Central memory CD8-positive, alpha-beta T cell (primary cell): ENCODE measurements around the gene DPH7.

Experiments
- ATAC-seq: fragments of 150-1000 bp; cut with Tn5 transposase; replicated peaks from 2 replicates; pipeline ENCODE4 v1.10.0; 2022; ENCODE audit warnings: mild to moderate bottlenecking, moderate FRiP score, moderate number of reproducible peaks; ENCODE audit not compliant: poor library complexity, severe bottlenecking; ENCODE audit errors: extremely low read depth
- DNase-seq, 2 donors: peaks; one replicate each; pipeline ENCODE4 v3.0.0; 2021; ENCODE audit warnings: low spot score in 2 of 2
- H3K27ac Mint-ChIP-seq: one replicate; pipeline ENCODE4 v1.8.0; 2022; ENCODE audit warnings: low read depth, mild to moderate bottlenecking, moderate library complexity, mixed read lengths
- H3K27me3 Mint-ChIP-seq: one replicate; pipeline ENCODE4 v1.8.0; 2022; ENCODE audit warnings: mixed read lengths
- H3K36me3 Mint-ChIP-seq: one replicate; pipeline ENCODE4 v1.8.0; 2022; ENCODE audit warnings: mild to moderate bottlenecking, moderate library complexity, mixed read lengths; ENCODE audit not compliant: insufficient read depth
- H3K4me1 Mint-ChIP-seq: one replicate; pipeline ENCODE4 v1.8.0; 2022; ENCODE audit warnings: mixed read lengths
- H3K4me3 Mint-ChIP-seq: one replicate; pipeline ENCODE4 v1.8.0; 2022; ENCODE audit warnings: mild to moderate bottlenecking, moderate library complexity, mixed read lengths
- H3K9me3 Mint-ChIP-seq: one replicate; pipeline ENCODE4 v1.8.0; 2022; ENCODE audit warnings: mixed read lengths

Gene DPH7

DNA sequence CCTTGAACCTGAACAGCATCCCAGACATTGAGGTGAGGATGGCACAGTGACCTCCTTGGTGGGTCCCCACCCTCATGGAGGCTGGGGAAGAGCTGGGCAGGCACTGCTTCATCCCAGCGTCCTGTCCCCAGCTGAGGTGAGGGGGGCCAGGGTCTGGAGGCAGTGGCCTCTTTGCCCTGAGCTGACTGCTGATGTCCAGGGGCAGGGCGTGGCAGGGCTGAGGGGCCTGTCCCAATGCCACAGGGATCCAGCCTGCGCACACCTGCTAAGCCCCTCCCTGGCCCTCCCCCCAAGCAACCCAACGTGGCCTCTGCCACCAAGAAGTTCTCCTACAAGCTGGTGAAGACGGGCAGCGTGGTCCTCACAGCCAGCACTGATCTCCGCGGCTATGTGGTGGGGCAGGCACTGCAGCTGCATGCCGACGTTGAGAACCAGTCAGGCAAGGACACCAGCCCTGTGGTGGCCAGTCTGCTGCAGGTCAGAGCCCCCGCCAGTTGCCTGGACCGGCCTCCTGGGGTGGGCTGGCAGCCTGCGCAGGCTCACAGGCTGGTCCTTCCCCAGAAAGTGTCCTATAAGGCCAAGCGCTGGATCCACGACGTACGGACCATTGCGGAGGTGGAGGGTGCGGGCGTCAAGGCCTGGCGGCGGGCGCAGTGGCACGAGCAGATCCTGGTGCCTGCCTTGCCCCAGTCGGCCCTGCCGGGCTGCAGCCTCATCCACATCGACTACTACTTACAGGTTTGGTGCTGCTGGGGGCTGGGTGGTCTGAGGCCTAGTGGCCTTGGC is 35.2 kb upstream of the DPH7 start:
- H3K4me3 Mint-ChIP-seq: no peak overlapping the region
- H3K9me3 Mint-ChIP-seq: no peaks in the 10 kb centered on the region
- peak overlapping the region; percentile 22 for H3K27ac Mint-ChIP-seq
- no peaks in the 10 kb centered on the region for H3K27me3 Mint-ChIP-seq
- peaks cover 22% of the 10 kb centered on the region for H3K4me1 Mint-ChIP-seq
- DNase-seq (no peak), ATAC-seq (no peak)
- peaks cover 26% of the 10 kb centered on the region for H3K36me3 Mint-ChIP-seq

DNA sequence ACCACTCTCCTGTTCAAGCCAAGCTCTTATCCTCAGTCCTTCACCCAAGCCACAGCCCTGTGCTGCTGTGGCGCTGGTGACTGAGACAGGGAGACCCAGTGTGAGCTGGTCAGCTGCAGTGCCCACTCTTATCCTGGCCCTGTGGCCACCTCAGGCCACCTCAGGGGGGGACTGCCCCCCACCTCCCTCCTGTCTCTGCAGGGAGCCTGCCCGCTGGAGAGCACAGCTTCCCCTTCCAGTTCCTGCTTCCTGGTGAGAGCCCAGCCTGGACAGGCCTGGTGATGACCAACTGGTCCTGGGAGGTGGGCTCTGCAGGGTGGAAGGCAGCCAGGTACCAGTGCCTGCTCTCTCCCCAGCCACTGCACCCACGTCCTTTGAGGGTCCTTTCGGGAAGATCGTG is 34.5 kb upstream of the DPH7 start:
- Mint-ChIP-seq H3K4me3 (no peak overlapping the region), H3K9me3 (no peaks in the 10 kb centered on the region), H3K27ac (peak overlapping the region; percentile 22), H3K36me3 (peaks cover 23% of the 10 kb centered on the region), H3K4me1 (peaks cover 22% of the 10 kb centered on the region), H3K27me3 (no peaks in the 10 kb centered on the region)
- no peak for DNase-seq
- no peak for ATAC-seq

DNA sequence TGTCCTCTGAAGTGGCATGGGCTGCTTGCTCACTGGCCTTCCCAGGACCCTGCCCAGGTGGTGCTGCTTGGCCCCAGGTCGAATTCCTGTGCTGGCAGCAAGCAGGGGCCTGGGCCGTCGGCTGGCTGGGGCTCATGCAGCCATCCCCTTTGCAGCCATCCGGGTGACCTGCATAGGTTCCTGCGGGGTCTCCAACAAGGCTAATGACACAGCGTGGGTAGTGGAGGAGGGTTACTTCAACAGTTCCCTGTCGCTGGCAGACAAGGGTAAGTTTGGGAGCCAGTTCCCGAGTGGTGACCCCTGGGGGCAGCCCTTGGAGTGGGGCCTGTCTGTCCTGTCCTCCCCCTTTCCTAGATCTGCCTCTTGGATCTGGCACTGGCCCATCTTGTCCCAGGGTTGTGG is 34.0 kb upstream of the DPH7 start:
- peak overlapping the region; percentile 22 for H3K27ac Mint-ChIP-seq
- no peak for ATAC-seq
- H3K27me3 Mint-ChIP-seq: no peaks in the 10 kb centered on the region
- DNase-seq: no peak
- no peak overlapping the region for H3K4me3 Mint-ChIP-seq
- H3K36me3 Mint-ChIP-seq: peaks cover 20% of the 10 kb centered on the region
- H3K4me1 Mint-ChIP-seq: peaks cover 18% of the 10 kb centered on the region
- H3K9me3 Mint-ChIP-seq: no peaks in the 10 kb centered on the region

DNA sequence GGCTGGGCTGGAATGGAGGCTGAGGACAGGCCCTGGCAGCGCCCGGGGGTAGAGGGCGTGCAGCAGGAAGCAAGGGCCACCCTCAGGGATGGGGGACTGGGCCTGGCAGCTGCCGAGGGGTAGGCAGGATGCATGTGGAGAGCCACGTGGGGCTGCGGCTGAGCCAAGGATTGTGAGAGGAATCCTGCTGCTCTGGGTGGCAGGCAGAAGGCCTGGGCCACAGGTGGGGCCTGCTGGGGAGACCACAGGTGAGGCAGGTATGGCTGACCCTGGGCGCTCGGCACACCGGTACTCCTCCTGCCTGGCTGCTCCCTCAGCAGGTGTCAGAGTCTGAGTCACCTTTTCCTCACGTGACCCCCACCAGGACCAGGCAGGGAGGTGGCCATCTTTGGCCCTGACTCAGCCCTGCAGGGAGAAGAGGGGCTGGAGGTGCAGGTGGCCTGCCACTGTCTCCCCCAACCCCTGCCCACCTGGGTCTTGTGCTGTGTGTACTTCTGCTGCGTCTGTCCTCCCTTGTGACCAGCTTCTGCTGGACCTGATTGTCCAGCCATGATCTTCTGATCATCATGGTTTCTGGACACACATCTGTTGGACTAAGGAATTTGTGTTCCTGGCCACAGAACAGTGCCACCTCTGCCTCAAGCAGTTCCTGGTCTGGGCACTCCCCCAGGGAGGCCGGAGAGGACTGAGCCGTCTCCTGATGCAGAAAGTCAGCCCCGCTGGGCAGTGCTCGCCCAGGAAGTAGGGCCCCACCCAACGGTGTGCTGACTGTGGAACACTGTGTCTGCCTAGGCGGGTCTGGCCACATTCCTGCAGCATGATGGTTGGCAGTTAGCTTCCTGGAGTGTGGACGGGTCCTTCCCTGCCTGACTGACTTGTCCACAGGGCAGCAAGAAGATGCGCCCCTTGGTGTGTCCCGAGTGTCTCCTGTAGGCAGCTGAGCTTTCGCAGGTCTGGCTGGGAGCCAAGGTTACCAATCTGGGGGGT is 33.2 kb upstream of the DPH7 start:
- H3K4me3 Mint-ChIP-seq: no peak overlapping the region
- H3K9me3 Mint-ChIP-seq: no peaks in the 10 kb centered on the region
- ATAC-seq (no peak), DNase-seq (no peak)
- H3K4me1 Mint-ChIP-seq: peaks cover 18% of the 10 kb centered on the region
- H3K27ac Mint-ChIP-seq: peak overlapping the region; percentile 88
- H3K36me3 Mint-ChIP-seq: peaks cover 18% of the 10 kb centered on the region
- H3K27me3 Mint-ChIP-seq: no peaks in the 10 kb centered on the region

DNA sequence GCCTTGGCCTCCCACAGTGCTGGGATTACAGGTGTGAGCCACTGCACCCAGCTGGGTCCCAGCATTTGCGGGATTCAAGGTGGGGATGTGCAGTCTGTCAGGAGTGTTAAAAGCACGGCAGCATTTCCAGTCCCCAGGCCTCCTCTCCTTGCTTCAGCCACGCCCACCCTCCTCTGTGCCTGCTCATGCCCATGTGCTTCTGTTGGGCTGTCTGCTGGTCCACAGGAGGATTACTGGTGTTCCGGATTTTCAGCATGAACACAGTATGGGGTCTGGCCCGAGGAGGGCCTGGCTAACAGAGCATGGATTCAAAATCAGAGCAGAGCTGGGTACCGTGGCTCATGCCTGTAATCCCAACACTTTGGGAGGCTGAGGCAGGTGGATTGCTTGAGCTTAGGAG is 32.2 kb upstream of the DPH7 start:
- Mint-ChIP-seq H3K27ac (peak overlapping the region; percentile 88), H3K4me3 (no peak overlapping the region), H3K4me1 (peaks cover 24% of the 10 kb centered on the region), H3K9me3 (no peaks in the 10 kb centered on the region), H3K36me3 (peaks cover 14% of the 10 kb centered on the region), H3K27me3 (no peaks in the 10 kb centered on the region)
- ATAC-seq (no peak), DNase-seq (no peak)

DNA sequence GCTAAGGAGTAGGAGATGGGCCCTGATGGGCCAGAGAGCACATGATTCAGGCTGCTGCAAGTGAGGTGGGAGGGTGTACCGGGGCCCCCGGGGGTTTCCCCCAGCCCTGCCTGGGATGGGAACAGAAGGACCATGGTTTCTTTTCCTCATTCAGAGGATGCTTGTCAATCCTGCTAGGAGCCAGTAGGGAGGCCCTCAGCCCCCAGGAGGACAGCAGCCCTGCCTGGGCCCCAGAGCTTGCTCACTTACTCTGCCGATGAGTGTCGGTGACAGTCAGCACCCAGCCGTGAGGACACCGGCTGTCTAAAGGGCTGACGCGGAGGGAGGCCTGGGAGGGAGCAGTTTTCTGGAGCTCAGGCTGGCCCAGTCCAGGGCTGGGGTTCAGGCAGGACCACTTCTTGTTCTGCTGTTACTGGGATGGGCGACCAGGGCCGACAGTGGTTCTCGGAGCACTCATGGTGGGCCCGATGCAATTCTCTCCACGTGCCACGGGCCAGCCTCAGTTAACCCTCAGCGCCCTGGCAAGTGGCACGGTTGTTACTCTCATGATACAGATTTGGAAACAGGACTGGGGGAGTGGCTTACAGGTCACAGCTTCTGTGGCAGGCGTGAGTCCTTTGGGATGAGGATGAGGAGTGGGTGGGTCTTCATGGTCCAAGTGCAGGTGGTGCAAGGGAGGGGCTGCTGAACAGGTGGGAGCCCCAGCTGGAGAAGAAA is 28.6 kb upstream of the DPH7 start:
- Mint-ChIP-seq H3K27ac (no peak overlapping the region), H3K4me3 (peak overlapping the region; percentile 75), H3K9me3 (no peaks in the 10 kb centered on the region), H3K36me3 (peaks cover 7% of the 10 kb centered on the region), H3K27me3 (no peaks in the 10 kb centered on the region), H3K4me1 (peaks cover 25% of the 10 kb centered on the region)
- DNase-seq (no peak), ATAC-seq (no peak)

DNA sequence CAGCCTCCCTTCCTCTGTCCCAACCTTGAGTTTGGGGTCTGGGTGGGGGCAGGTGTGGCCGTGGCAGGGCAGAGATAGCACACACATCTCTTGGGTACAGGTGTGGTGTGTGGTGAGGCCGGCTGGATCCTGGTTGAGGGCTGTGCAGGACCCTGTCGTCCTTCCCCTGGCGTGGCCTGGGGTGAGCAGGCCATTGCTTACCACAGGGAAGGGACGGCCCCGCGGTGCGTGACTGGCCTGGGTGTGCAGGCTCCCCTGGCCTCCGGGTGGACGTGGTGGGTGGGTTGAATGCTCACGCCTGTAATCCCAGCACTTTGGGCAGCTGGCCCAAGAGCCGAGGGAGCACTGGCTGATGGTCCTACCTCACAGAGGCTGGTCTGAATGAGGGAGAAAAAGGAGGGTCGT is 28.0 kb upstream of the DPH7 start:
- DNase-seq: no peak
- Mint-ChIP-seq H3K36me3 (peaks cover 7% of the 10 kb centered on the region), H3K27me3 (no peaks in the 10 kb centered on the region), H3K9me3 (no peaks in the 10 kb centered on the region), H3K4me3 (peak overlapping the region; percentile 75), H3K4me1 (peaks cover 25% of the 10 kb centered on the region), H3K27ac (no peak overlapping the region)
- no peak for ATAC-seq

DNA sequence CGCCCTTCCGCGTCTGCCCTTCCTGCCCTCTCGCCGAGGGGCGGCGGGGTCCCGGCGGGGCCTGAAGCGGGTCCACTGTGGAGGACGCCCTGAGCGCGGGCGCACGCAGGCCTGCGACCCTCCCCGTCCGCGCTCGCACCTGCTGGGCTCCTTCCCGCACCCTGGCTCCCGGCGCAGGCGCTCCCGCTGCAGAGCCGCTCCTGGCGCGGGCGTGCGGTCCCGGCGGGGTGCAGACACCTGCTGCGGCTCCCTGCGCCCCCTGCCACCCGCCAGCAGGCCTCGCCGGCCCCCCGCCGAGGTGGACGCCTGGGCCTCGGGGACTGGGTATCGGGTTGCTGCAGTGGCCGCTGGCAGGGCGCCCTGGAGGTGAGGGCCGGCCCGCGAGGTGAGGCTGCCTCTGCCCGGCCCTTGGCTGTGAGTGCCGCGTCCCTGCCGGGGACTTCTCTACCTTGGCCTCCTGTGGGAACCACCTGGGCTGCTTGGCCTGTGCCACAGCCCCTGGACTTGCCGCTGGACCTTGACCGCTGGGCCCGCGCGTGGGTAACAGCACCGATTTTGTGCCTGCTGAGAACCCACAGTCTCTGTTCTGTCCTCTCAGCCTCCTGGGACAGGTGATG is 27.4 kb upstream of the DPH7 start:
- Mint-ChIP-seq H3K27me3 (no peaks in the 10 kb centered on the region), H3K9me3 (no peaks in the 10 kb centered on the region), H3K4me3 (peak overlapping the region; percentile 75), H3K4me1 (peaks cover 19% of the 10 kb centered on the region), H3K36me3 (peaks cover 3% of the 10 kb centered on the region), H3K27ac (no peak overlapping the region)
- no peak for ATAC-seq
- no peak for DNase-seq

DNA sequence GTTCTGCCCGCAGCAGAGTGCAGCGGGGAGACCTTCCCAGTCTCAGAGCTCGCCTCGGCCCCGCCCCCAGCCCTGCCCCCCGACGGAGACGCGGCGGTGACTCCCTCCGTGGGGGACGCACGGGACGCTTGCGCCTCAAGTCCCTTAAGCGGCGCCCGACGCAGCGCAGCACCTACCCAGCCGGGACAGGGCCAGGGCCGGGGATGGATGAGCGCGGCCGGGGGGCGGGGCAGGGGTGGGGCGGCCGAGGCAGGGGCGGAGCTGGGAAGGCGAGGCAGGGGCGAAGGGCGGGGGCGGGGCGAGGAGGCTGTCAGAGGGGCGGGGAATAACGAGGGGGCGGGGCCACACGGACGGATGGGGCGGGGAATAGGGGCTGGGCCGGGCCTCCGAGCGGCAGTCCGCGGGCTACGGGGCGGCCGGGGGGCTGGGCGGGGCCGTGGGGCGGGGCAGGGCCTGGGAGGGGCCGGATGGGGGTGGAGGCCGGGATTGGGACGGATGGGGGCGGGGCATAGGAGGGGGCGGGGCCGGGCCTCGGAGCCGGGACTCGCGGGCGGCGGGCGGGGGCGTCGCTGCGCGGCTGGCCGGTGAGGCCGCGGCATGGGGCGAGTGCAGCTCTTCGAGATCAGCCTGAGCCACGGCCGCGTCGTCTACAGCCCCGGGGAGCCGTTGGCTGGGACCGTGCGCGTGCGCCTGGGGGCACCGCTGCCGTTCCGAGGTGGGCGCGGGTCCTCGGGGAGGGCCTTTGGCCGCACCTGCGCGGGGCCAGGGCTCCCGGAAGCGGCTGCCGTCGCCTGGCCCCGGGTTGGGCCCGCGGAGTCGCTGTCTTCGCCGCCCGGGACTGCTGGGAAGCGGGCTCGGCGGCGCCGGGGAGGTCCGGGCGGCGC is 26.6 kb upstream of the DPH7 start, which contains the start of gene ARRDC1:
TSS of gene ARRDC1 (plus strand) at position 566 of the 884 bp plus-strand sequence. CDS start at position 598, 32 bp downstream.
- peaks cover 18% of the 10 kb centered on the region for H3K4me1 Mint-ChIP-seq
- H3K4me3 Mint-ChIP-seq: peak within 1 kb of the TSS; percentile 75
- H3K9me3 Mint-ChIP-seq: no peaks in the 10 kb centered on the region
- peak; percentile 67 to 83 for DNase-seq
- H3K27ac Mint-ChIP-seq: no peak within 1 kb of the TSS
- peaks cover under 1% of the 10 kb centered on the region for H3K36me3 Mint-ChIP-seq
- H3K27me3 Mint-ChIP-seq: no peaks in the 10 kb centered on the region
- ATAC-seq: peak; percentile 93

DNA sequence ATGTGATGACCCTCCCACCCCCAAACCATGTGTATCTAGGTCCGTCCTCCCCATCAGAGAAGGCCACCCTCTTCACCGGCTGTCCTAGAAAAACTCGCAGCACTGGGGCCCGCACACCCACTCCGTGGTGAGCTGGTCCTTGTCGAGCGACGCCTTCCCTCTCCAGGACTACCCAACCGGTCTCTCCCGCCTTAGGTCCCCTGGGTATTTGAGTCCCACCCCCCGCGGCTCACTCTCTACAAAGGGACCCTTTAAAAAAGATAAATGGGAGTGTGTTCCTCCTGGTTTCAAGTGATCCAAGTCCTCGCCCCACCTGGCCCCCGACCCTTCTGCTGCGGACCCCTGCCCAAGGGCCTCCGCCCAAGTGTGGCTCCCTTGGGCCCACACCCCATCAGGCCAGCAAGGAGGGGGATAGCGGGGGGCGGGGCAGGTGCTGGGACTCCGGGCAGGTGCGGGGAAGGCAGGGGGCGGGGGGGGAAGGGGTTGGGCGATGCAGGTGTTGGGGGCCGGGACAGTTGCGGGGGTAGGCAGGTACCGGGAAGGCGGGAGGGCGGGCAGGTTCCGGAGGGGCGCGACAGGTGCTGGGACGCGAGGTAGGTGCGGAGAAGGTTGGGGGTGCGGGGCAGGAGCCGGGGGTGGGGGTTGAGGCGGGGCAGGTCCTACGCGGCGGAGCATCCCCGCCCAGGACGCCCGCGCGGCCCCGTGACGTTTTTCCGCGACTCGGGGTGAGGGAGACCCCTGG is 25.8 kb upstream of the DPH7 start:
- H3K4me1 Mint-ChIP-seq: peaks cover 18% of the 10 kb centered on the region
- no peak overlapping the region for H3K27ac Mint-ChIP-seq
- peak overlapping the region; percentile 25 for H3K4me3 Mint-ChIP-seq
- no peak for DNase-seq
- no peak for ATAC-seq
- H3K27me3 Mint-ChIP-seq: no peaks in the 10 kb centered on the region
- H3K9me3 Mint-ChIP-seq: no peaks in the 10 kb centered on the region
- no peaks in the 10 kb centered on the region for H3K36me3 Mint-ChIP-seq

DNA sequence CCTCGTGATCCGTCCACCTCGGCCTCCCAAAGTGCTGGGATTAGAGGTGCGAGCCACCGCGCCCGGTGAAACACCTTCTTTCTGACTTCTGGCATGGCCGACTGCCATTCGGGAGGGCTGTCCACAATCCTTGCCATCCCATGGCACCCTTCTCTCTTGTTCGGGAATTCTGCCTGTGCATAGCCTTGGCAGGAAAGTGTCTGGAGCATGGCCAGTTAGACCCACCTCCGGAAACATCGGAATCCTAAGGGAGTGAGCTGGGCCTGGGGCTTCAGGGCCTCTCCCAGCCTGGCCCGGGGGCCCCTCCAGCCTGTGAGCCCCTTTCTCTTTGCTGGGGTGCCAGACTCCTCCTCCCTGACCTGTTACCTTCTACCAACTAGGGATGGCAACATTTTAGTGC is 25.2 kb upstream of the DPH7 start:
- DNase-seq (no peak), ATAC-seq (no peak)
- H3K4me3 Mint-ChIP-seq: peak overlapping the region; percentile 25
- H3K27ac Mint-ChIP-seq: no peak overlapping the region
- no peaks in the 10 kb centered on the region for H3K9me3 Mint-ChIP-seq
- peaks cover 18% of the 10 kb centered on the region for H3K4me1 Mint-ChIP-seq
- no peaks in the 10 kb centered on the region for H3K36me3 Mint-ChIP-seq
- no peaks in the 10 kb centered on the region for H3K27me3 Mint-ChIP-seq
